RWPE2 (cell line): Measurements from ENCODE around the gene ITIH5.

ENCODE experiments used
- ATAC-seq: fragments of 200-7000 bp; cut with Tn5 transposase; 3 replicates; pipeline ENCODE4 v1.9.1; 2021; ENCODE audit warnings: low read depth
- DNase-seq: peaks from one replicate; pipeline ENCODE4 v3.0.0-alpha.2; 2020; ENCODE audit warnings: low spot score
- H3K27ac ChIP-seq: fragments of 450-650 bp; 2 replicates; pipeline ENCODE4 v1.5.1; 2017; ENCODE audit warnings: mild to moderate bottlenecking; ENCODE audit not compliant: poor library complexity, severe bottlenecking
- H3K27me3 ChIP-seq: fragments of 250-450 bp; sonication (Bioruptor Pico); 2 replicates; pipeline ENCODE4 v1.5.1; 2021; ENCODE audit warnings: mild to moderate bottlenecking, moderate library complexity; ENCODE audit not compliant: insufficient read depth, poor library complexity, severe bottlenecking
- H3K36me3 ChIP-seq: fragments of 250-450 bp; sonication (Bioruptor Pico); 2 replicates; pipeline ENCODE4 v1.5.1; 2020; ENCODE audit warnings: low read depth, mild to moderate bottlenecking, moderate library complexity
- H3K4me1 ChIP-seq: fragments of 250-450 bp; sonication (Bioruptor Pico); 2 replicates; pipeline ENCODE4 v1.5.1; 2021; ENCODE audit warnings: mild to moderate bottlenecking, moderate library complexity; ENCODE audit not compliant: insufficient read depth, poor library complexity, severe bottlenecking
- H3K4me3 ChIP-seq: fragments of 250-450 bp; sonication (Bioruptor Pico); 2 replicates; pipeline ENCODE4 v1.5.1; 2021; ENCODE audit warnings: mild to moderate bottlenecking, moderate library complexity; ENCODE audit not compliant: severe bottlenecking
- H3K9me3 ChIP-seq: fragments of 250-450 bp; sonication (Bioruptor Pico); 2 replicates; pipeline ENCODE4 v1.5.1; 2021; ENCODE audit warnings: mild to moderate bottlenecking, moderate library complexity; ENCODE audit not compliant: severe bottlenecking
- TF ChIP-seq, protein P1 (sequence below): fragments of 450-650 bp; IDR thresholded peaks from one replicate; pipeline ENCODE4 v1.5.1; 2017; ENCODE audit warnings: mild to moderate bottlenecking, moderate library complexity; ENCODE audit not compliant: poor library complexity, severe bottlenecking

Gene ITIH5

GRCh38 chr10:7545792-7546191 is 121.0 kb downstream of the ITIH5 start:
- TF ChIP-seq, protein P1, sequence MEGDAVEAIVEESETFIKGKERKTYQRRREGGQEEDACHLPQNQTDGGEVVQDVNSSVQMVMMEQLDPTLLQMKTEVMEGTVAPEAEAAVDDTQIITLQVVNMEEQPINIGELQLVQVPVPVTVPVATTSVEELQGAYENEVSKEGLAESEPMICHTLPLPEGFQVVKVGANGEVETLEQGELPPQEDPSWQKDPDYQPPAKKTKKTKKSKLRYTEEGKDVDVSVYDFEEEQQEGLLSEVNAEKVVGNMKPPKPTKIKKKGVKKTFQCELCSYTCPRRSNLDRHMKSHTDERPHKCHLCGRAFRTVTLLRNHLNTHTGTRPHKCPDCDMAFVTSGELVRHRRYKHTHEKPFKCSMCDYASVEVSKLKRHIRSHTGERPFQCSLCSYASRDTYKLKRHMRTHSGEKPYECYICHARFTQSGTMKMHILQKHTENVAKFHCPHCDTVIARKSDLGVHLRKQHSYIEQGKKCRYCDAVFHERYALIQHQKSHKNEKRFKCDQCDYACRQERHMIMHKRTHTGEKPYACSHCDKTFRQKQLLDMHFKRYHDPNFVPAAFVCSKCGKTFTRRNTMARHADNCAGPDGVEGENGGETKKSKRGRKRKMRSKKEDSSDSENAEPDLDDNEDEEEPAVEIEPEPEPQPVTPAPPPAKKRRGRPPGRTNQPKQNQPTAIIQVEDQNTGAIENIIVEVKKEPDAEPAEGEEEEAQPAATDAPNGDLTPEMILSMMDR, result no peak
- H3K4me3 ChIP-seq, result no peak overlapping the region
- H3K9me3 ChIP-seq, result no peaks in the 10 kb centered on the region
- H3K27ac ChIP-seq, result no peak overlapping the region
- ATAC-seq, result no peak
- H3K36me3 ChIP-seq, result no peaks in the 10 kb centered on the region
- DNase-seq, result no peak
- no peaks in the 10 kb centered on the region for H3K4me1 ChIP-seq
- H3K27me3 ChIP-seq, result no peaks in the 10 kb centered on the region

GRCh38 chr10:7545261-7545660 is 121.5 kb downstream of the ITIH5 start:
- Histone ChIP-seq H3K4me1 (no peaks in the 10 kb centered on the region), H3K27me3 (no peaks in the 10 kb centered on the region), H3K27ac (no peak overlapping the region), H3K9me3 (no peaks in the 10 kb centered on the region), H3K4me3 (no peak overlapping the region), H3K36me3 (no peaks in the 10 kb centered on the region)
- ATAC-seq, result no peak
- no peak for DNase-seq
- TF ChIP-seq, protein P1, result no peak

DNA sequence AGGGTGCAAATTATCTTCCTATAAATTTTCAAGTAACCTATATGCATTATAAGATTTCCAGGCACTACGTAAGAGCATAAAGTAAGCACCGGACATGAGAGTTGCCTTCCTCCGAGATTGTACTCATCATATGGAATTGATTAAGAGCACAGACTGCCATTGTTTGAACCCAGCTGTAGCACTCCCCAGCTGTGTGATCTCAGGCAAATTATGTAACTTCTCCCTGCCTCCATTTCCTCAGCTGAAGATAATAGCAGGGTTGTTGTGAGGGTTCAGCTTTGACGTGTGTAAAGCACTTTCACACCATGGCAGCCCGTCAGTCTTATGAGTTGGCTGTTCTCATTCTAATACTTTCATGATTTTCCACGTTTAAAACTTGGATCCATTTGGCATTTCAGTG is 122.6 kb downstream of the ITIH5 start:
- Histone ChIP-seq H3K4me3 (no peak overlapping the region), H3K36me3 (no peaks in the 10 kb centered on the region), H3K27me3 (no peaks in the 10 kb centered on the region), H3K9me3 (no peaks in the 10 kb centered on the region), H3K27ac (no peak overlapping the region), H3K4me1 (no peaks in the 10 kb centered on the region)
- TF ChIP-seq, protein P1, result no peak
- no peak for ATAC-seq
- DNase-seq, result no peak

- no peak overlapping the region for H3K4me3 ChIP-seq
- ATAC-seq, result no peak
- TF ChIP-seq, protein P1, result no peak
- H3K4me1 ChIP-seq, result no peaks in the 10 kb centered on the region
- no peaks in the 10 kb centered on the region for H3K27me3 ChIP-seq
- no peaks in the 10 kb centered on the region for H3K9me3 ChIP-seq
- no peak overlapping the region for H3K27ac ChIP-seq
- H3K36me3 ChIP-seq, result no peaks in the 10 kb centered on the region
- no peak for DNase-seq
These were observed 124.4 kb downstream of the ITIH5 start for GRCh38 chr10:7542189-7542914.

DNA sequence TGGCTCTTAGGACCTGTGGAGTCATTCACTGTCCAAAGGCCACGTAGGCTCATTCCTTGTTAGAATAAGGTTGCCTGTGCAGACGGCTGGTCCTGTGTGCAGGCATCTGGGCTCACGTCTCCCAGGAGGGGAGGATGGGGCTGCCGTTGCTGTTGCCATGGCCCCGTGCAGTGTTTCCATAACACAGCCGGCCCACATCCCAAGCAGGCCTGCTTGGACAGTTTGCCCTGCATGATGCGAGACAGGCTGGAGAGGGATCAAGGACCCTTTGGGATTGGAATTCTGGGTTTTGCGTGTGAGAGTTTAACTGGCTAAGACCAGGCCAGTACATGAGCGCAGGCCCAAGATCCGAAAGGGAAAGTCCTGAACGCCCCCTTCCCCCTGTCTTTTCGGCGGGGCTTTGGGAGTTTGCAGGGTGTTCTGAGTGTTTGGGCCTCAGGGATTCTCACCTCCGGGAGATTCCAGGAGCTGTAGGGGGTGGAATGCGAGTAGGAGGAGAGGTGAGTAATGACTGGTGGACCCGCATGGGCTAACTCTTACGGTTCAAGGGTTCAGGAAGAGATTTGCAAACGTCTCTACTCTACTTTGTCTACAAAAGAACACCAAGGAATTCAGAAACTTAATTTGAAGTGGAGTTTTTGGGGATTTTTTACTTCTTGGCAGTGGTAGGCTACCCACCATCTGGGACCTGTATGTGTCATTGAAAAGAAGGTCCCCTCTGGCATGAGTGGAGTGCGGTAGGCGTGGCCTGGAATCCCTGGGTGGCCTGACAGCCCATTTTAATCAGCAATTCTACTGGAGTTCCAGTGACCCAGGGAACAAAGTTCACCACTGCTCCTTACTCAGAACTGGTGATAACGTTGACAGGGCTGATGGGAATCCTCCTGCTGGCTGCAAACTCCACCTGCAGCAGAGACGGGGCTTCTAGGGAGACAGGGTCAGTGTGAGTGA is 125.4 kb downstream of the ITIH5 start:
- no peak for DNase-seq
- no peak overlapping the region for H3K4me3 ChIP-seq
- no peak for ATAC-seq

More for the DNA sequence above, 125.4 kb downstream of the ITIH5 start:
- Histone ChIP-seq H3K27ac (no peak overlapping the region), H3K36me3 (no peaks in the 10 kb centered on the region), H3K4me1 (no peaks in the 10 kb centered on the region), H3K27me3 (no peaks in the 10 kb centered on the region), H3K9me3 (no peaks in the 10 kb centered on the region)
- TF ChIP-seq, protein P1, result no peak
